G401.6 (cell line): ENCODE results near the gene CD2BP2.
"Not testable (repeated sequence)": the region's sequence is repeated elsewhere in the genome, so short reads cannot be mapped to it uniquely, and the experiment has no call there.

Experiments used
- FAIRE-seq: peaks from 2 replicates; lab custom pipeline; 2012; peaks lifted over from hg19 to GRCh38; lab: Jason Lieb, UNC

CD2BP2 gene

GRCh38 chr16:30341971-30342370, 13.1 kb downstream of the CD2BP2 start:
- FAIRE-seq, result not testable (repeated sequence)

- FAIRE-seq, result no peak
Measured at GRCh38 chr16:30340621-30341020, 14.5 kb downstream of the CD2BP2 start.

GRCh38 chr16:30338715-30339114, 16.4 kb downstream of the CD2BP2 start:
- not testable (repeated sequence) for FAIRE-seq

- FAIRE-seq, result not testable (repeated sequence)
Measured at GRCh38 chr16:30337964-30338357, 17.1 kb downstream of the CD2BP2 start.

- FAIRE-seq, result no peak
Measured at GRCh38 chr16:30335598-30336474, 19.3 kb downstream of the CD2BP2 start.

GRCh38 chr16:30335028-30335597, 20.0 kb downstream of the CD2BP2 start:
- not testable (repeated sequence) for FAIRE-seq

- not testable (repeated sequence) for FAIRE-seq
Measured at GRCh38 chr16:30334473-30334989, 20.6 kb downstream of the CD2BP2 start.

GRCh38 chr16:30324220-30324619, 30.9 kb downstream of the CD2BP2 start:
- FAIRE-seq, result not testable (repeated sequence)

- FAIRE-seq, result not testable (repeated sequence)
Measured at GRCh38 chr16:30318647-30319046, 36.5 kb downstream of the CD2BP2 start.

GRCh38 chr16:30310937-30311336, 44.2 kb downstream of the CD2BP2 start:
- FAIRE-seq, result not testable (repeated sequence)

- not testable (repeated sequence) for FAIRE-seq
Measured at GRCh38 chr16:30309255-30309654, 45.9 kb downstream of the CD2BP2 start.
